Measurements from ENCODE around the gene ATP5F1B.

DNA sequence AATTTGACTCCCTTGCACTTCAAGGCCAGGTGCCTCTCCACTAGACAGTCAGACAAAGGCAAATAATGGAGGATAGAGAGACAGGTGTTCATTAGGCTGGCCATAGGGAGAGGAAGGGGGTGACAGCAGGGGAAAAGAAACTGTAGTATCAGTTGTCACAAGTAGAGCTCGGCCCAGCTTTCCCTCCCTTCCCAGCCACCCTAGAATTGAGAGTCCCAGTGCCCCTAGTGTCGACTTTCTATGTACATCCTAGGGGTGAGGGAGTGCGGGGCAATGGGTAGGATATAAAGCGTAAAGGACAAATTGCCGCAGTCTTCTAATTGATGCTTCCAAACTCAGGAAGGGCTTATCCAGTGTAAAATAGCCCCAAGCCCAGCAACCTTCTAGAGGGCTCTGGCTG, 54.7 kb downstream of the ATP5F1B start:
- no peak for TF ChIP-seq EP300 (IDR thresholded peaks at IDR 0.05)
- TF ChIP-seq, protein P1, sequence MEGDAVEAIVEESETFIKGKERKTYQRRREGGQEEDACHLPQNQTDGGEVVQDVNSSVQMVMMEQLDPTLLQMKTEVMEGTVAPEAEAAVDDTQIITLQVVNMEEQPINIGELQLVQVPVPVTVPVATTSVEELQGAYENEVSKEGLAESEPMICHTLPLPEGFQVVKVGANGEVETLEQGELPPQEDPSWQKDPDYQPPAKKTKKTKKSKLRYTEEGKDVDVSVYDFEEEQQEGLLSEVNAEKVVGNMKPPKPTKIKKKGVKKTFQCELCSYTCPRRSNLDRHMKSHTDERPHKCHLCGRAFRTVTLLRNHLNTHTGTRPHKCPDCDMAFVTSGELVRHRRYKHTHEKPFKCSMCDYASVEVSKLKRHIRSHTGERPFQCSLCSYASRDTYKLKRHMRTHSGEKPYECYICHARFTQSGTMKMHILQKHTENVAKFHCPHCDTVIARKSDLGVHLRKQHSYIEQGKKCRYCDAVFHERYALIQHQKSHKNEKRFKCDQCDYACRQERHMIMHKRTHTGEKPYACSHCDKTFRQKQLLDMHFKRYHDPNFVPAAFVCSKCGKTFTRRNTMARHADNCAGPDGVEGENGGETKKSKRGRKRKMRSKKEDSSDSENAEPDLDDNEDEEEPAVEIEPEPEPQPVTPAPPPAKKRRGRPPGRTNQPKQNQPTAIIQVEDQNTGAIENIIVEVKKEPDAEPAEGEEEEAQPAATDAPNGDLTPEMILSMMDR (IDR thresholded peaks at IDR 0.05): no peak

Measured in tibial nerve (tissue), 4 donors.